ENCODE measurements around the gene ASXL1.

The ASXL1 gene

DNA sequence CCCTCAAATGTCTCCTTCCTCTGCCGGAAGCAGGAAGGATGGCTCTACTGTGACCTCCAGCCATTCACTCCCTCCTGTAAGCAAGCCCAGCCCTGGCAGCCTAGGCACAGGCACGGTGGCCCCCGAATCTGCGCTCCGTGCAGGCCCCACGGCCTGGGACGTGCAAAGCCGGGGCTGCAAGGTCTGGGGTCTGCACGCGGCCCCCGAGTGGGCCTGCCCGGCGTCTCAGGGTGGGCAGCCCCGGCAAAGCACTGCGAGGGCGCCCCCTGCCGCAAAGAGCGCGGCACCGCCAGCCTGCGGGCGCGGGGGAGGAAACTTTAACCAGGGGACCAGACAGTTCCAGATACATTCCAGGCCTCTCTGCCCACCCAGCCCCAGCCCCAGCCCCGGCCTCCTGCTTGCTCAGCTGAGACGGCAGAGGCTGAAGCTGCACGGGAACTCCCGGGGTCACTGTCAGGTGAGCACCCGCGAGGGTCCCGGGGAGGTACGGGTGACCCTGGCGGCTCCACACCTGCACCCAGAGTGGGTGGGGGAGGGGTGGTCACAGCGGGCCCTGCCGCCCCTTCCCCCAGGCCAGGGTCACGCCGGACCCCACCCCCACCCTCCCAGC is 98.8 kb downstream of the ASXL1 start:
- H4K12ac ChIP-seq (ENCODE audit: low read depth, low read length): no peak overlapping the region
- peak in 1 of 2 donors; percentile 37 for DNase-seq
- no peak overlapping the region for H3K23ac ChIP-seq (ENCODE audit: low read length)
- no peak overlapping the region for H3K9ac ChIP-seq (ENCODE audit: low read length)
- H2AFZ ChIP-seq (ENCODE audit: insufficient read depth, low read length, poor library complexity): no peak overlapping the region
- WGBS (ENCODE audit: extremely low coverage, insufficient coverage, insufficient read length): no CpG with 5 or more reads among the region's 36 CpGs
- H2BK120ac ChIP-seq (ENCODE audit: insufficient read depth, low read length, poor library complexity): no peak overlapping the region
- H3K79me1 ChIP-seq (ENCODE audit: low read length): peaks cover 8% of the 10 kb centered on the region
- H3K27ac ChIP-seq (ENCODE audit: low read depth, low read length): peak overlapping the region; percentile 28
- H3K27me3 ChIP-seq (ENCODE audit: insufficient read depth, low read length): no peaks in the 10 kb centered on the region
- peak overlapping the region; percentile 36 for H2BK5ac ChIP-seq (ENCODE audit: low read depth, low read length, poor library complexity)
- H3K4me2 ChIP-seq (ENCODE audit: low read length): peak overlapping the region; percentile 65
- peaks cover 13 to 21% of the 10 kb centered on the region in 2 experiments for H3K4me1 ChIP-seq (ENCODE audit: control insufficient read depth in 1 of 2, insufficient read depth in 2 of 2, low read length in 2 of 2)
- peak overlapping the region; percentile 25 for H3K4me3 ChIP-seq (ENCODE audit: low read depth, low read length)
- H4K8ac ChIP-seq (ENCODE audit: low read depth, low read length): peak overlapping the region; percentile 7
- peak overlapping the region; percentile 45 for H4K91ac ChIP-seq (ENCODE audit: low read depth, low read length)
- peak overlapping the region; percentile 26 for H3K18ac ChIP-seq (ENCODE audit: low read length)
- peaks cover 3% of the 10 kb centered on the region for H3K9me3 ChIP-seq (ENCODE audit: insufficient read depth, low read depth, low read length)
- no peak overlapping the region for H2AK5ac ChIP-seq (ENCODE audit: low read length)
- peak overlapping the region; percentile 15 for H3K4ac ChIP-seq (ENCODE audit: low read depth, low read length)
- H3K79me2 ChIP-seq (ENCODE audit: control insufficient read depth, insufficient read depth, low read length, poor library complexity): peaks cover 2% of the 10 kb centered on the region
- peak overlapping the region; percentile 38 for H2BK12ac ChIP-seq (ENCODE audit: low read length)
- H3K36me3 ChIP-seq (ENCODE audit: control insufficient read depth in 1 of 2, insufficient read depth in 2 of 2, low read length in 2 of 2): peaks cover 65 to 70% of the 10 kb centered on the region in 2 experiments
- H3K14ac ChIP-seq (ENCODE audit: low read length): peak overlapping the region; percentile 35

DNA sequence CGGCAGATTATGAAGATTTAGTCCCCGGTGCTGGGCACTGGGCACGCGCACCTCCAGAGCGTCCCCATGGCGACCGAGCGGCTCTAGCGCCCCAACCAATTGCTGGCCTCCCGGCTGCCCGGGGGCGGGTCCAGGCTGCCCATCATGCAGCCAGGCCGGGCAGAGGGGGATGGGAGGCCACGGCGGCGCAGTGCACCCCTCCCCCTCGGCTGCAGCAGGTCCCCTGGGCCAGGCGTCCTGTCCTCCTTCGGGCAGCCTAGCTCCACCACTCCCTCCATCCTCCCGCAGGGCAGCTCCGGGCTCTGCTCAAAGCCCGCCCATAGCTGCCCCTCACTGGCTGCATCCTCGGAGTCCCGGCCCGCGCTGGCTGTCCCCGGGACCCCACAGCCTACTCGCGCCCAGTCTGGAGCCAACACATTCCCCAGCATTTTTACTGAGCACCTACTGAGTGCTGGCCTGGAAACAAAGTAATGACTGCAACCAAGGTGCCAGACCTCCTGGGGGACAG is 99.4 kb downstream of the ASXL1 start:
- DNase-seq: no peak
- Histone ChIP-seq H3K4me1 (ENCODE audit: control insufficient read depth in 1 of 2, insufficient read depth in 2 of 2, low read length in 2 of 2) (peaks cover 13 to 21% of the 10 kb centered on the region in 2 experiments), H4K91ac (ENCODE audit: low read depth, low read length) (no peak overlapping the region), H2BK12ac (ENCODE audit: low read length) (no peak overlapping the region), H3K79me2 (ENCODE audit: control insufficient read depth, insufficient read depth, low read length, poor library complexity) (peaks cover 2% of the 10 kb centered on the region), H3K18ac (ENCODE audit: low read length) (no peak overlapping the region), H3K14ac (ENCODE audit: low read length) (no peak overlapping the region), H4K12ac (ENCODE audit: low read depth, low read length) (no peak overlapping the region), H3K9me3 (ENCODE audit: insufficient read depth, low read depth, low read length) (peaks cover 3% of the 10 kb centered on the region), H2BK5ac (ENCODE audit: low read depth, low read length, poor library complexity) (no peak overlapping the region), H2AK5ac (ENCODE audit: low read length) (no peak overlapping the region), H3K27me3 (ENCODE audit: insufficient read depth, low read length) (no peaks in the 10 kb centered on the region), H4K8ac (ENCODE audit: low read depth, low read length) (no peak overlapping the region), H3K4me3 (ENCODE audit: low read depth, low read length) (peak overlapping the region; percentile 25), H3K4ac (ENCODE audit: low read depth, low read length) (no peak overlapping the region), H2BK120ac (ENCODE audit: insufficient read depth, low read length, poor library complexity) (no peak overlapping the region), H2AFZ (ENCODE audit: insufficient read depth, low read length, poor library complexity) (no peak overlapping the region), H3K79me1 (ENCODE audit: low read length) (peaks cover 8% of the 10 kb centered on the region), H3K9ac (ENCODE audit: low read length) (peak overlapping the region; percentile 6), H3K23ac (ENCODE audit: low read length) (no peak overlapping the region), H3K4me2 (ENCODE audit: low read length) (peak overlapping the region; percentile 65), H3K27ac (ENCODE audit: low read depth, low read length) (peak overlapping the region; percentile 28), H3K36me3 (ENCODE audit: control insufficient read depth in 1 of 2, insufficient read depth in 2 of 2, low read length in 2 of 2) (peaks cover 64 to 68% of the 10 kb centered on the region in 2 experiments)
- WGBS (ENCODE audit: extremely low coverage, insufficient coverage, insufficient read length): no CpG with 5 or more reads among the region's 29 CpGs

DNA sequence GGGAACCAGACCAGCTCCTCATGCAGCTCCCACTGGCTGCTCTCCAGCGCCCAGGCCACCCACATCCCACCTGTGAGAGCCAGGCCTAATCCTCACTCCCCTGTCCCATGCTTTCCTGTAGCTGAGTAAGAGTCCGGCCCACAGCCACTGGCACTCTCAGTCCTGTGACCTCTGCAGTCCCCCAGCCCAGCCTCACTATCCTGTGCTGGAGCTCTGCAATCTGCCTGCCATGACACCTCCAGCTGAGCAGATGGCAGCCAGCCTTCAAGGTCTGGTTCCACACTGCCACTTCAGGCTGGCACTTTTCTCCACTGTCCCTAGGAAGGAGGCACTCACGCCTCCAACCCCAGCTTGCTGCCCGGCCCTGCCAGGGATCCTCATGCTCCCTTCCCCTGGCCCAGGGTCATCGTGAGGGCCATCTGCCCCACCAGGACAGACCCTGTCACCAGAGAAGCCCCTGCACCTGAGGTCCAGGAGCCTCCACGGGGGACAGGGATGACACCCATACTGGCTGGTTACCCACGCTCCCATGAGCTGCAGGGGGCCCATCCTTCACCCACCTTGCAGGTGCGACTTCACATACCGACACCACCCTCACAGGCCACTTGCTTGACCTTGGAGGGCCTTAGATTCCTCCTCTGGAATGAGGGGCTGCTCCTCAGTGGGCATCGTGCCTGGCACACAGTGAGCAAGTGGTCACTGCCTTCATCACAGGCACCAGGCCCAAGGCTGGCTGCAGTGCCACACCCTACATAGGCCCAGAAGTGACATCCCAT is 100.1 kb downstream of the ASXL1 start:
- Histone ChIP-seq H3K4me1 (ENCODE audit: control insufficient read depth in 1 of 2, insufficient read depth in 2 of 2, low read length in 2 of 2) (peaks cover 13 to 21% of the 10 kb centered on the region in 2 experiments), H2BK12ac (ENCODE audit: low read length) (no peak overlapping the region), H2BK5ac (ENCODE audit: low read depth, low read length, poor library complexity) (no peak overlapping the region), H3K18ac (ENCODE audit: low read length) (no peak overlapping the region), H3K14ac (ENCODE audit: low read length) (no peak overlapping the region), H3K23ac (ENCODE audit: low read length) (no peak overlapping the region), H3K9ac (ENCODE audit: low read length) (peak overlapping the region; percentile 6), H3K4me3 (ENCODE audit: low read depth, low read length) (no peak overlapping the region), H2BK120ac (ENCODE audit: insufficient read depth, low read length, poor library complexity) (no peak overlapping the region), H3K27me3 (ENCODE audit: insufficient read depth, low read length) (no peaks in the 10 kb centered on the region), H4K91ac (ENCODE audit: low read depth, low read length) (no peak overlapping the region), H3K79me1 (ENCODE audit: low read length) (peaks cover 8% of the 10 kb centered on the region), H2AK5ac (ENCODE audit: low read length) (no peak overlapping the region), H3K4me2 (ENCODE audit: low read length) (peak overlapping the region; percentile 65), H3K9me3 (ENCODE audit: insufficient read depth, low read depth, low read length) (peaks cover 3% of the 10 kb centered on the region), H2AFZ (ENCODE audit: insufficient read depth, low read length, poor library complexity) (no peak overlapping the region), H3K27ac (ENCODE audit: low read depth, low read length) (peak overlapping the region; percentile 28), H3K36me3 (ENCODE audit: control insufficient read depth in 1 of 2, insufficient read depth in 2 of 2, low read length in 2 of 2) (peaks cover 63 to 64% of the 10 kb centered on the region in 2 experiments), H4K12ac (ENCODE audit: low read depth, low read length) (no peak overlapping the region), H4K8ac (ENCODE audit: low read depth, low read length) (no peak overlapping the region), H3K79me2 (ENCODE audit: control insufficient read depth, insufficient read depth, low read length, poor library complexity) (peaks cover 2% of the 10 kb centered on the region), H3K4ac (ENCODE audit: low read depth, low read length) (no peak overlapping the region)
- no peak for DNase-seq
- WGBS (ENCODE audit: extremely low coverage, insufficient coverage, insufficient read length): no CpG with 5 or more reads among the region's 10 CpGs

DNA sequence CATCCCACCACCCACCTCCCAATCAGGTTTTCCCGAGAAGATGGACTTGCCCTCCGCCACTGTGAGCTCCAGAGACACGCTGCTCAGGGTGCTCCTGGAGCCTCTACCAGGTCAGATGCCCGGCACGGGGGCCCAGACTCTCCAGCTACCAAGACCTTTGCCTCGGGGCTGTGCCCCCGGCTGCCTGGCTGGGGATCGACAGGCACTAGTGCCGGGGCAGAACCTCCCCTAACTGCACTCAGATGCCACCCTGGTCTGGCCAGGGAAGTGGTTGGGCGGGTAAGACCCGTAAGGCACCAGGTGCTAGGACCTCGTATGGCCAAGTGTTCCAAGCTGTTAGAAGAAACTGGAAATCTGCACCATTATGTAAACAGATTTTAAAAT is 100.7 kb downstream of the ASXL1 start:
- peaks cover 2% of the 10 kb centered on the region for H3K79me2 ChIP-seq (ENCODE audit: control insufficient read depth, insufficient read depth, low read length, poor library complexity)
- H3K4ac ChIP-seq (ENCODE audit: low read depth, low read length): no peak overlapping the region
- no peak overlapping the region for H3K14ac ChIP-seq (ENCODE audit: low read length)
- no peak overlapping the region for H3K9ac ChIP-seq (ENCODE audit: low read length)
- no peak overlapping the region for H3K4me2 ChIP-seq (ENCODE audit: low read length)
- H2AFZ ChIP-seq (ENCODE audit: insufficient read depth, low read length, poor library complexity): no peak overlapping the region
- no peak overlapping the region for H2BK5ac ChIP-seq (ENCODE audit: low read depth, low read length, poor library complexity)
- H3K4me1 ChIP-seq (ENCODE audit: control insufficient read depth in 1 of 2, insufficient read depth in 2 of 2, low read length in 2 of 2): peaks cover 13 to 23% of the 10 kb centered on the region in 2 experiments
- H2BK120ac ChIP-seq (ENCODE audit: insufficient read depth, low read length, poor library complexity): no peak overlapping the region
- H3K27ac ChIP-seq (ENCODE audit: low read depth, low read length): no peak overlapping the region
- no peak overlapping the region for H3K23ac ChIP-seq (ENCODE audit: low read length)
- no peaks in the 10 kb centered on the region for H3K27me3 ChIP-seq (ENCODE audit: insufficient read depth, low read length)
- H2BK12ac ChIP-seq (ENCODE audit: low read length): no peak overlapping the region
- H4K91ac ChIP-seq (ENCODE audit: low read depth, low read length): no peak overlapping the region
- WGBS (ENCODE audit: extremely low coverage, insufficient coverage, insufficient read length): no CpG with 5 or more reads among the region's 12 CpGs
- H3K79me1 ChIP-seq (ENCODE audit: low read length): peaks cover 8% of the 10 kb centered on the region
- peaks cover 63 to 64% of the 10 kb centered on the region in 2 experiments for H3K36me3 ChIP-seq (ENCODE audit: control insufficient read depth in 1 of 2, insufficient read depth in 2 of 2, low read length in 2 of 2)
- H2AK5ac ChIP-seq (ENCODE audit: low read length): no peak overlapping the region
- DNase-seq: no peak
- H3K9me3 ChIP-seq (ENCODE audit: insufficient read depth, low read depth, low read length): peaks cover 3% of the 10 kb centered on the region
- H3K18ac ChIP-seq (ENCODE audit: low read length): no peak overlapping the region
- H4K8ac ChIP-seq (ENCODE audit: low read depth, low read length): no peak overlapping the region
- no peak overlapping the region for H4K12ac ChIP-seq (ENCODE audit: low read depth, low read length)
- no peak overlapping the region for H3K4me3 ChIP-seq (ENCODE audit: low read depth, low read length)

Measured in trophoblast cell (in vitro differentiated cells and primary cell).